HG02840 (cell line): ENCODE measurements around the gene HCRT.
"Not testable (repeated sequence)": the region's sequence is repeated elsewhere in the genome, so short reads cannot be mapped to it uniquely, and the experiment has no call there.

Experiments used
- ATAC-seq: cut with Tn5 transposase; IDR thresholded peaks from one replicate; pipeline ENCODE4 v1.9.1; 2021; ENCODE audit warnings: mild to moderate bottlenecking, moderate library complexity, moderate number of reproducible peaks; ENCODE audit not compliant: unreplicated experiment, low FRiP score

Gene HCRT

GRCh38 chr17:42199416-42200011, 14.3 kb upstream of the HCRT start:
- ATAC-seq, result no peak

- ATAC-seq, result no peak
Observed at GRCh38 chr17:42198897-42199296, 13.6 kb upstream of the HCRT start.

- ATAC-seq, result no peak
Observed at GRCh38 chr17:42197564-42198156, 12.4 kb upstream of the HCRT start.

GRCh38 chr17:42193969-42194899, 9.0 kb upstream of the HCRT start, which contains the start of gene GHDC:
Gene GHDC (minus strand): TSS chr17:42194494. CDS start chr17:42193581, 913 bp downstream.
- peak; percentile 75 for ATAC-seq

GRCh38 chr17:42193216-42193968, 8.1 kb upstream of the HCRT start:
- no peak for ATAC-seq

GRCh38 chr17:42192189-42193126, 7.2 kb upstream of the HCRT start:
- no peak for ATAC-seq

GRCh38 chr17:42191275-42191608, 6.0 kb upstream of the HCRT start:
- no peak for ATAC-seq

GRCh38 chr17:42190491-42191274, 5.4 kb upstream of the HCRT start:
- ATAC-seq, result no peak

- no peak for ATAC-seq
Observed at GRCh38 chr17:42189651-42189965, 4.4 kb upstream of the HCRT start.

GRCh38 chr17:42188749-42189650, 3.7 kb upstream of the HCRT start:
- ATAC-seq, result no peak

GRCh38 chr17:42187833-42188232, 2.6 kb upstream of the HCRT start:
- no peak for ATAC-seq

GRCh38 chr17:42186191-42186590, 939 bp upstream of the HCRT start:
- not testable (repeated sequence) for ATAC-seq

GRCh38 chr17:42185621-42185930, 324 bp upstream of the HCRT start:
- no peak for ATAC-seq

- no peak for ATAC-seq
Observed at GRCh38 chr17:42183741-42184711, 1.2 kb downstream of the HCRT start.

- no peak for ATAC-seq
Observed at GRCh38 chr17:42182927-42183734, 2.1 kb downstream of the HCRT start.

GRCh38 chr17:42181851-42182207, 3.4 kb downstream of the HCRT start:
- ATAC-seq, result no peak
